ENCODE results near the gene CEP89. TPM values are rescaled to one million over a fixed set of nuclear protein-coding genes. Genes with fewer than 3 reads are reported as not detected.

The CEP89 gene
- total RNA-seq, 4 donors from 2014 or later: 8.8 to 16.6 (median 10.6) TPM

DNA sequence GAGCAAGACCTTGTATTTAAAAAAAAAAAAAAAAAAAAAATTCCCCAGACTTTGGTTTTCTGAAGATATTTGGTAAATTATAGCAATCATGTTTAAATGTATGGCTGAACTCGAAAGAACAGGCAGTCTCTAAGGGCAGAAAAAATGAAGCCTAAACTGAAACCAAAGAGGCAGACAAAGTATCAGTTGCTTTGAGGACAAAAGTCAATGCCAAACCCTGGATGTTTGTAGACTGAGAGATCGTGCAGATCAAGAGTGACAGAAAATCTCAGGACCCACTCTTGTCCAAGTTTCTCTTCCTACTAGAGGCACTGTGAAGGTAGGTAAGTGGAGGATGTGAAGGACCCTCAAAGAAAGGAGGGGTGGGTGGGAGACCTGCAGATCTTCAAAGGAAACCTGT is 91.1 kb downstream of the CEP89 start:
- WGBS, 2 donors: 89 to 94% methylated on average over 2 of the region's 2 CpGs

DNA sequence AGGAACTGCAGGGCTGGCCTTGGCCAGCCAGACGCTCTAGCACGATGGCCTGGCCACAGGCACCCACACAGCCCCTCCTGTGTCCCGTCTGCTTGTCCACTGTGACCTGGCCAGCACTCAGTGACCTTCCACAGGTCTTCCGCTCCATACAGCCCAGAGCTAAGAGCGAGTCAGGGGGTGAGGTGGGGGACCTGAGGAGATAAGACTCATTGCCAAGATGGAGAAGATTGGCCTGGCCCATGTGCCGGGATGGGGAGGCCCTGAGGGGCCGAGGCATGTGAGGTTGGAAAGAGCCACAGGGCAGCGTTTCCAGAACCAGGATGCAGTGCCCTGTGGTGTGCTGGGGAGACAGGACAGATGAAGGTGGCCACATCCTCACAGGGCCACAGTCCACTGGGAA is 92.0 kb downstream of the CEP89 start:
- 93 to 94% methylated on average over 8 of the region's 8 CpGs for WGBS, 2 donors
- no peak for DNase-seq (ENCODE audit: low spot score in 2 of 2)
- intact Hi-C loops (cut with DNase I; ENCODE audit: low total_unique reads): no loop called here
- no peak overlapping the region for H3K4me3 ChIP-seq (ENCODE audit: low read depth, poor library complexity, severe bottlenecking)
- no peak for TF ChIP-seq POLR2A (IDR thresholded peaks at IDR 0.05)
- TF ChIP-seq, protein P1, sequence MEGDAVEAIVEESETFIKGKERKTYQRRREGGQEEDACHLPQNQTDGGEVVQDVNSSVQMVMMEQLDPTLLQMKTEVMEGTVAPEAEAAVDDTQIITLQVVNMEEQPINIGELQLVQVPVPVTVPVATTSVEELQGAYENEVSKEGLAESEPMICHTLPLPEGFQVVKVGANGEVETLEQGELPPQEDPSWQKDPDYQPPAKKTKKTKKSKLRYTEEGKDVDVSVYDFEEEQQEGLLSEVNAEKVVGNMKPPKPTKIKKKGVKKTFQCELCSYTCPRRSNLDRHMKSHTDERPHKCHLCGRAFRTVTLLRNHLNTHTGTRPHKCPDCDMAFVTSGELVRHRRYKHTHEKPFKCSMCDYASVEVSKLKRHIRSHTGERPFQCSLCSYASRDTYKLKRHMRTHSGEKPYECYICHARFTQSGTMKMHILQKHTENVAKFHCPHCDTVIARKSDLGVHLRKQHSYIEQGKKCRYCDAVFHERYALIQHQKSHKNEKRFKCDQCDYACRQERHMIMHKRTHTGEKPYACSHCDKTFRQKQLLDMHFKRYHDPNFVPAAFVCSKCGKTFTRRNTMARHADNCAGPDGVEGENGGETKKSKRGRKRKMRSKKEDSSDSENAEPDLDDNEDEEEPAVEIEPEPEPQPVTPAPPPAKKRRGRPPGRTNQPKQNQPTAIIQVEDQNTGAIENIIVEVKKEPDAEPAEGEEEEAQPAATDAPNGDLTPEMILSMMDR (IDR thresholded peaks at IDR 0.05): no peak

More for the DNA sequence above, 91.1 kb downstream of the CEP89 start:
- H3K4me3 ChIP-seq (ENCODE audit: low read depth, poor library complexity, severe bottlenecking): no peak overlapping the region
- no peak for TF ChIP-seq POLR2A (IDR thresholded peaks at IDR 0.05)
- intact Hi-C loops (cut with DNase I; ENCODE audit: low total_unique reads): no loop called here
- DNase-seq (ENCODE audit: low spot score in 2 of 2): no peak

DNA sequence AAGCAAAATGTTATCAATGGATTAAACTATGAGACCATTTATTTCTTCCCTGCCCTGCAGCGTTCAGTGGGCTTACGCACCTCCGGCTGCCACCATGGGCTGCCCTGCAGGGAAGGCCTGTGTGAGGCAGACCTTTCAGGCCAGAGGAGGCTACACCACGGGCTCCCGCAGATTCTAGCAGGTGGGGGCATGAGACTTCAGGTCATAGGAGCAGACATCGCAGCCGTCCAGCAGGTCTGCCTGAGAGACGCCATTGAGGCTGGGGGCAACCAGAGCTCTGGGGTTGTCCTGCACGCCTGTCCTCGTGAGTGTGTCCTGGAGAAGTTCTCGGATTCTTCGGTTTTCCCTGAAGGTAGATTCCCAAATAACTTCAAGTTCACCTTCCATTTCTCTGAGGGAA is 92.8 kb downstream of the CEP89 start:
- intact Hi-C loops (cut with DNase I; ENCODE audit: low total_unique reads): no loop called here
- WGBS, 2 donors: 93 to 96% methylated on average over 12 of the region's 12 CpGs
- H3K4me3 ChIP-seq (ENCODE audit: low read depth, poor library complexity, severe bottlenecking): no peak overlapping the region
- TF ChIP-seq, protein P1 (IDR thresholded peaks at IDR 0.05): no peak
- TF ChIP-seq POLR2A (IDR thresholded peaks at IDR 0.05): no peak
- DNase-seq (ENCODE audit: low spot score in 2 of 2): peak in 1 of 2 donors; percentile 46

GRCh38 chr19:32877977-32878745 is 93.6 kb downstream of the CEP89 start:
- H3K4me3 ChIP-seq (ENCODE audit: low read depth, poor library complexity, severe bottlenecking): no peak overlapping the region
- peak in 1 of 2 donors; percentile 37 for DNase-seq (ENCODE audit: low spot score in 2 of 2)
- WGBS, 2 donors: 93 to 94% methylated on average over 14 of the region's 14 CpGs
- intact Hi-C loops (cut with DNase I; ENCODE audit: low total_unique reads): no loop called here
- no peak for TF ChIP-seq POLR2A (IDR thresholded peaks at IDR 0.05)
- TF ChIP-seq, protein P1 (IDR thresholded peaks at IDR 0.05): no peak

DNA sequence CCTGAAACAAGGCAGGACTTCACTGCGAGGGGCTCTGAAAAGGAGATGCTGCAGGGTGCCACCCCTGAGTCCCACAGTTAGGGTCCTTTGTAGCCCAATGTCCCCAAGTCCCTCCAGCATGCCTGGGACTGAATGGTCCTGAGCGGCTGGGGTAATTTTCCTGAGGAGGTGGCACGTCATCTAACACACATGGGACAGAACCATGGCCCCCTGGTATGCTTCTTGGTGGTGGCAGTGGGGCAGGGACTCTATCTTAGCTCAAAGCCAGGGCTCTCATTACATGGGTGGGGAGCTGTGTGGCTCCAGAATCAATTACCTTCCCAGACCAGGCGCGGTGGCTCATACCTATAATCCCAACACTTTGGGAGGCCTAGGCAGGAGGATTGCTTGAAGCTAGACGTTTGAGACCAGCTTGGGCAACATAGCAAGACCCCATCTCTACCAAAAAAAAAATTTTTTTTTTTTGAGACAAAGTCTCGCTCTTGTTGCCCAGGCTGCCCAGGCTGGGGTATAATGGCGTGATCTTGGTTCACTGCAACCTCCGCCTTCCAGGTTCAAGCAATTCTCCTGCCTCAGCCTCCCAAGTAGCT is 94.3 kb downstream of the CEP89 start:
- intact Hi-C loops (cut with DNase I; ENCODE audit: low total_unique reads): no loop called here
- TF ChIP-seq, protein P1 (IDR thresholded peaks at IDR 0.05): no peak
- no peak for TF ChIP-seq POLR2A (IDR thresholded peaks at IDR 0.05)
- no peak overlapping the region for H3K4me3 ChIP-seq (ENCODE audit: low read depth, poor library complexity, severe bottlenecking)
- peak in 1 of 2 donors; percentile 65 for DNase-seq (ENCODE audit: low spot score in 2 of 2)
- WGBS, 2 donors: 93 to 96% methylated on average over 9 of the region's 9 CpGs

GRCh38 chr19:32876919-32877285 is 94.9 kb downstream of the CEP89 start:
- no peak for TF ChIP-seq POLR2A (IDR thresholded peaks at IDR 0.05)
- TF ChIP-seq, protein P1 (IDR thresholded peaks at IDR 0.05): no peak
- DNase-seq (ENCODE audit: low spot score in 2 of 2): peak in 1 of 2 donors; percentile 31
- H3K4me3 ChIP-seq (ENCODE audit: low read depth, poor library complexity, severe bottlenecking): no peak overlapping the region
- WGBS, 2 donors: 81 to 88% methylated on average over 12 of the region's 12 CpGs
- intact Hi-C loops (cut with DNase I; ENCODE audit: low total_unique reads): no loop called here
